ENCODE data around the gene PARVB. TPM values are rescaled to one million over a fixed set of nuclear protein-coding genes. Genes with fewer than 3 reads are reported as not detected.
A peak's percentile ranks its signal among the peaks of the same experiment; 100 is the strongest.

Gene PARVB
- total and polyA plus RNA-seq, 9 of the 15 experiments (the other 6 are each of a cell fraction or from before 2014, with no cell fraction given) = 1.1 to 59.2 (median 29.2) TPM

DNA sequence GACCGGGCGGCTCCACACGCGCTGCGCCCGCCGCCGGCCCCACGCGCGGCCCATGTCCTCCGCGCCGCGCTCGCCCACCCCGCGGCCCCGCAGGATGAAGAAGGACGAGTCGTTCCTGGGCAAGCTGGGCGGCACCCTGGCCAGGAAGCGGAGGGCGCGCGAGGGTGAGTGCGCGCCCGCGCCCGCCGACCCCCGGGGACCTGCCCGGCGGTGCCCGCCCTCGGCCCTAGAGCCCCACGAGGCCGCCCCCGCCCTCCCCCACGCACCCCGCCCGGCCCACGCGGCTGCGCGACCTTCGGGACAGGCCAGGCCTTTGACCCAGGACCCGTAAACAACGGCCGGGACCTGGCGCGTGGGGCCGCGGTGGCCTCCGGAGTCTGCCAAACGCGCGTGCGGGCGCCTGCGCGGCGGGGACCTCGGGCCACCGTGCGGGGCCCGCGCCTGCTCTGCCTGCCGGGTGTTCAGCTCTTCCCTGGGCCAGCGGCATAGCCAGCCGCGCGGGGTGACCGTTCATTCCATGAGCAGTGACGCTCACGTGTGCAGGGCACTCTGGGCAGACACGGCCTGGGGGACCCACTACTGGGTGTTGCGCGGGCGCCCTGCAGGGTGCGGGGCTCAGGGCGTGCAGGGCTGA lies at the start of gene PARVB (continued):
- TF ChIP-seq BHLHE40 (IDR thresholded peaks at IDR 0.05; ENCODE audit: low read length) (peak; percentile 45), BCOR (IDR thresholded peaks at IDR 0.05) (no peak), NFATC3 (IDR thresholded peaks at IDR 0.05) (no peak), NRF1 (conservative IDR thresholded peaks at IDR 0.05 in 1 of 2, IDR thresholded peaks at IDR 0.05 in 1 of 2) (peak; percentile 82 to 84), NR2C2 (CRISPR knock-in tag; IDR thresholded peaks at IDR 0.05) (no peak), NR2C2 (tag; IDR thresholded peaks at IDR 0.05) (peak; percentile 45; the same call in 1 of the 2 replicates), GATAD2B (IDR thresholded peaks at IDR 0.05; ENCODE audit: borderline replicate concordance) (no peak), L3MBTL2 (IDR thresholded peaks at IDR 0.05) (0 out of 2 replicates have a peak, but pooled peaks have one; percentile 8), ZNF175 (CRISPR knock-in tag; IDR thresholded peaks at IDR 0.05; ENCODE audit: low read depth) (0 out of 2 replicates have a peak, but pooled peaks have one; percentile 2), KDM5B (IDR thresholded peaks at IDR 0.05; ENCODE audit: insufficient replicate concordance, low read depth, low read length) (peak; percentile 43)
- TF ChIP-seq, protein P1, sequence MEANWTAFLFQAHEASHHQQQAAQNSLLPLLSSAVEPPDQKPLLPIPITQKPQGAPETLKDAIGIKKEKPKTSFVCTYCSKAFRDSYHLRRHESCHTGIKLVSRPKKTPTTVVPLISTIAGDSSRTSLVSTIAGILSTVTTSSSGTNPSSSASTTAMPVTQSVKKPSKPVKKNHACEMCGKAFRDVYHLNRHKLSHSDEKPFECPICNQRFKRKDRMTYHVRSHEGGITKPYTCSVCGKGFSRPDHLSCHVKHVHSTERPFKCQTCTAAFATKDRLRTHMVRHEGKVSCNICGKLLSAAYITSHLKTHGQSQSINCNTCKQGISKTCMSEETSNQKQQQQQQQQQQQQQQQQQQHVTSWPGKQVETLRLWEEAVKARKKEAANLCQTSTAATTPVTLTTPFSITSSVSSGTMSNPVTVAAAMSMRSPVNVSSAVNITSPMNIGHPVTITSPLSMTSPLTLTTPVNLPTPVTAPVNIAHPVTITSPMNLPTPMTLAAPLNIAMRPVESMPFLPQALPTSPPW (CRISPR knock-in tag; IDR thresholded peaks at IDR 0.05) = peak; percentile 41; the same call in 1 of the 2 replicates
- TF ChIP-seq, protein P2, sequence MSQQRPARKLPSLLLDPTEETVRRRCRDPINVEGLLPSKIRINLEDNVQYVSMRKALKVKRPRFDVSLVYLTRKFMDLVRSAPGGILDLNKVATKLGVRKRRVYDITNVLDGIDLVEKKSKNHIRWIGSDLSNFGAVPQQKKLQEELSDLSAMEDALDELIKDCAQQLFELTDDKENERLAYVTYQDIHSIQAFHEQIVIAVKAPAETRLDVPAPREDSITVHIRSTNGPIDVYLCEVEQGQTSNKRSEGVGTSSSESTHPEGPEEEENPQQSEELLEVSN (IDR thresholded peaks at IDR 0.05; ENCODE audit: borderline replicate concordance in 1 of 2, extremely low read depth in 1 of 2, insufficient read depth in 1 of 2, insufficient read length in 1 of 2, low read depth in 1 of 2, low read length in 1 of 2, poor library complexity in 1 of 2, severe bottlenecking in 1 of 2) = no peak
